HG03103 (cell line): ENCODE results near the gene FCN1.

Experiments used
- ATAC-seq: cut with Tn5 transposase; IDR thresholded peaks from one replicate; pipeline ENCODE4 v1.9.1; 2021; ENCODE audit warnings: low read depth; ENCODE audit not compliant: unreplicated experiment

Gene FCN1

DNA sequence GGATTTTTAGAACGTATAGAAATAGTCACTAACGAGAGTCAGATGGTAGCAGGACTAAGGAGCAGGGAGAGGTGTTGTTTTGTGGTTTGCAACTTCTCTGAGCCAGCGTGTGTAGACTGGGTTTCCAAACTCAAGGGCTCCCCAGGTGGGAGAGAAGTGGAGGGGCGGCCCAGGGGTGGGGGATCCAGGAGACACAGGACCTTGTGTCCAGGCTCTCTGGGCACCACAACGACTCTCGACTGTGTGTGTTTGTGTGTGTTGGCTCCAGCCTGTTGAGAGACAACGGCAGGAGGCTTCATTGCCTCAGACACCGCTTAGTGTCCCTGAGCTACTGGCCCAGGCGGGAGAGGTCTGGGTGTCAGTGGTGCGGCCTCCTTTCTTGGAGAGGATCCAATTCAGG, 934 bp upstream of the FCN1 start:
- ATAC-seq, result no peak

DNA sequence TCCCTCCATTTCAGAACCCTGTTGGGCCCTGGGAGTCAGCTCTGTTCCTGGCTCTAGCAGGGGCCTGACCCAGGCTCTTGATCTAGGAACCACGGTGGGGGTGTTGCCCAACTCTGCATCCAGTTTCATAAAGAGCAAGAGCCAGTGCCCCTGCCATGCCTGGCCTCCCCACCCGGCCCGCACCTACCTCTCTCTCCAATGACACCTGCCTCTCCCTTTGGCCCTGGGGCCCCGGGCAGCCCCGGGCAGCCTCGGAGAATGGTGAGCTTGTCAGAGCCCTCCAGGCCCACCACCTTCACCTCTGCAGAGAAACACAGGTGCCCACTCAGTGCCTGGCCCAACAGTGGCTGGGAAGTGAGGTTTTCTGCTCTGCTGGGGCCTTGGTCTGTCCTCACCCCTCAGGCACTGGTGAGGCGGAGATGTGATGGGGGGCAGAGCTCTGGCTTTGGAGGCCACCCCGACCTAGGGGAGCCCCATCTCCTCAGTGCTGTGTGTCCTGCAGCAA, 1.5 kb downstream of the FCN1 start:
- ATAC-seq, result no peak

DNA sequence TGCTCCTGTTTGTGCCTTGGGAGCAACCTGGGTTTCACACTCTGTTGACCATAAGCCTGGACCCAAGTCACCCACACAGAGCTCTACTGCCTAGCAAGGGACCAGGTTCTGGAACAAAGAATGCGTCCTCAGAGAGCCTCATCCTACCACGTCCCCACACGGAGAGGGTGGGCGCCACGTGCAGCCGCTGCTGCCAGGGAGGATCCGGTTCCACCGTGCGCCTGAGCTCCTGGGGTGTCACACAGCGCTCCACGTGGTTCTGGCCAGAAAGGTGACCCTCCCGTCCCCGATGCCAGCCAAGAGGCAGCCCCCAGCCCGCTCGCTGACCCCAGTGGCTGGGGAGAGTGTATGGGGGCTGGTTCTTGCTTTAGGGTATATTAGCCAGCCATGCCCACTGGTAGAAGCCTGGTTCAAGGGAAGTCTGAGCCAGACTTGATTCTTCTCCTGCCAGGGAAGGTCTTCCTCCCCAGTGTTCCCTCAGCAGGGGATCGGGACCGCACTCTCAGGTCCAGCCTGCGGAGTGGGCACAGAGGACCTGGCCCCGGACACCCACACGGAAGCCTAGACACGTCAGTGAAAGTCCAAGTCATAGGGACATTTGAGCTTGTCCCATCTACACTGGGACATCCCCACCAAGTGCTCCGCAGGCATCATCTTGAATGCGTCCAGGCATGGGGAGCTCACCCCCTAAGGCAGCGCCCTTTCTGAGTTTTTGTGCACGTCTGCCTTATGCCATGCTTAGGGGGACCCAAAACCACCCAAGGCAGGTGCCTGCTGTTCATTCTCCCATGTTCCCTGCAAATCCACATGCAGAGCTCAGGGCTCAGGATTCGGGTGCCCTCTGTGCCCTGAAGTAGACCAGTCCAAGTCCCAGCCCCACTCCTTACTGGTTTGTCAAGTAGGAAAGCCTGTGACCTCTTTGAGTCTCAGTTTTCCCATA, 2.4 kb downstream of the FCN1 start:
- ATAC-seq, result no peak

DNA sequence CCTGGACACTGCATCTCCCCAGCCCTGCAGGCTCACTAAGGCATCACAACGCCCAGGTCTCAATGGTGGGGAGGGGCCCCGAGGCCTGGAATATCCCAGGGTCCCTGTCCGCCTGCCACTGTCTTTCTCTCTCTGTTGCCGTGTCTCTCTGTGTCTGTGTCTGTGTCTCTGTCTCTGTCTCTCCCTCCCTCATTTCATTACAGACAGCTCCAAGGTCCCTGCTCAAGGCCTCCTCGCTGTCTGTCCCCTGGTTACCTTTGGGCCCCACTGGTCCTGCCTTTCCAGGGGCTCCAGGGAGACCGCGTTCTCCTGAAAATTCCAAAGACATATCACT, 3.2 kb downstream of the FCN1 start:
- no peak for ATAC-seq

DNA sequence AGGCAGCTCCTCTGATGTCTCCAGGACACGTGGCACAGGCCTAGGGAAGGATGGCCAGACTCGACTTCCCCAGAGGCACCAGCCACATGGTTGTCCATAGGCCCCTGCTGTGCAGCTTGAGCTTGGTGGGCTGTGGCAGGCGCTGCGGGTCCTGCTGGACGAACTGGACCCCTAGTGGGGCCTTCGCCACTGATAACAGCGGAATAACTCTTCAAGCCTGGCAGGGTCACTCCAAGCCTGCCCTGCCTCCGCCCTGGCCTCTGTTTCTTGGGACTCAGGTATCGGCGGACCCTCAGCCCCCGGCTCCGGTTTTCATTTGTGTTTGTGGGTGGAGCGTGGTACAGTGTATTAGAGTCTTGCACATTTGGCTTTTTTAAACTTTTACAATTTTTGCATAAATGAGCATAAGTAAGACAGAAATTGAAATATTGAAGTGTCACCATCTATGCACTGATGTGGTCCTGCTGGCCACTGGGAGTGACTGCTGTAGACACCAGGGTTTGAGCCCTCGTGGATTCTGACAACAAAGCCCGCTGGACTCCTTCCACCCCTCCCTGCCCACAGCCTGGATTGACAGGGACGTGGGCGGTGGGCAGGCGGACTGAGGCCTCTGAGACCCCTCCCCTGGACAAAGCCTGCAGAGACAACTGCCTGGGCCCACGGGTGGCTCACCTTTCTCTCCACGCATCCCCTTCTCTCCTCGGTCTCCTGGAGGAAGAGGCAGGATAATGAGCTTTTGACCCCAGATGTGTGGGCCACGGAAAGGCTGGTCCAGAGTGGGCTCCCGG, 3.8 kb downstream of the FCN1 start:
- ATAC-seq, result no peak

DNA sequence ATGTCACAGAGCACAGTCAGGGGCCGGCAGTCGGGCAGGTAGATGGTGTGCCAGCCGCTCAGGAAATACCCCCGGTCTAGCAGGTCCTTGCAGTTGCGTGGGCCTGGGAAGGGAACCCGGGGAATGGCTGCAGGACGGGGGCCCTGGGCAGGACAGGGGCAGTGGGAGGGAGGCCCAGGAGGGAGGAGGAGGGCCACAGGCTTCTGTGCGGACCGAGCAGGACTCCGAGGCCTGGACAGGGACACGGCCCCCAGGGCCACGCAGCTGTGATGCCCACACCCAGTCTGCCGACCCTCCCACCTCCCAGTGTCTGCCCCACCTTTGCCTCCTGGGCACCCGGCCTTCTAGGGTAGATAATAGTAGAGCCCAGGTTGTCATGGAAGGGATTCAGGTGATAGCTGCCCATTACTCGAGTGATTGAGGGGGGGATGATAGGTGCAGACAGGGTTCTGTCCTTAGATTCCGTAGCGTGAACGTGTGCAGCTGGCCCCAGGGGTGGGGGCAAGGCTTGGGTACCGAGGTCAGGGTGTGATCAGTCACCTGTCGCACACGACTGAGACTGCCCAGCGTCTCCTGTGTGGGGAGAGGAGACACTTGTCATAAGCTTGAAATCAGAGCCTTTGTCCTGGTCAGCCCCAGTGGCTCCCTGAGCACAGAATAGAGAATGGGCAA, 4.5 kb downstream of the FCN1 start:
- ATAC-seq, result no peak

DNA sequence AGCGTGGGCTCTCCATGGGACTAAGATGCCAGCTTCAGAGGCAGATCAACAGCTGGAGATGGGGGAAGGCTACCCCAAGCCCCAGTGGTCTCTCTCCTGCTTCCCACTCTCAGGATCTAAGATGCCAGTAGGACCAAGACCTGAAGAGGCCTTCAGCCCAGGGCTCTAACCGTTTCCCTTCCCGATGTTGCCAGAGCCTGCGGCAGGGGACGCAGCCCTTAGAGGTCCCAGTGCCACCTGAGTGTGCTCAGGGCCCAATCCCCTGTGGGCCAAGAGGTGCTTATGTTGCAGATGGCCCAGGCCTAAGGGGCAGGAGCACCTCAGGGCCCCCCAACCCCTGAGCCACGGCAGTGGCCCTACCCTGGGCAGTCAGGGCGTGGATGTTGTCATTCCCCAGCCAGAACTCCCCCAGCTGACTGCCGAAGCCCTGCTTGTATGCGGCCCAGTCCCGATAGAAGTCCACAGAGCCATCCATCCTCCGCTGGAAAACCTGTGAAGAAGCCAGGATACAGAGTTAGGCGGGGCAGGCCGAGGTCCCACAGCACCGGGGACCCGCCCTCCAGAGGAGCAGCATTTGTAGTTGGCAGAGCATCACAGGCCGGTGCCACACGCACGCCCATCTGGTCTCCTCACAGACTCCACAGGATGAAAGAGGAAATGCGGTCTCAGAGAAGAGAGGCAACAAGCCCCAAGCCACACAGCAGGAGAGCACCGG, 5.4 kb downstream of the FCN1 start:
- no peak for ATAC-seq

DNA sequence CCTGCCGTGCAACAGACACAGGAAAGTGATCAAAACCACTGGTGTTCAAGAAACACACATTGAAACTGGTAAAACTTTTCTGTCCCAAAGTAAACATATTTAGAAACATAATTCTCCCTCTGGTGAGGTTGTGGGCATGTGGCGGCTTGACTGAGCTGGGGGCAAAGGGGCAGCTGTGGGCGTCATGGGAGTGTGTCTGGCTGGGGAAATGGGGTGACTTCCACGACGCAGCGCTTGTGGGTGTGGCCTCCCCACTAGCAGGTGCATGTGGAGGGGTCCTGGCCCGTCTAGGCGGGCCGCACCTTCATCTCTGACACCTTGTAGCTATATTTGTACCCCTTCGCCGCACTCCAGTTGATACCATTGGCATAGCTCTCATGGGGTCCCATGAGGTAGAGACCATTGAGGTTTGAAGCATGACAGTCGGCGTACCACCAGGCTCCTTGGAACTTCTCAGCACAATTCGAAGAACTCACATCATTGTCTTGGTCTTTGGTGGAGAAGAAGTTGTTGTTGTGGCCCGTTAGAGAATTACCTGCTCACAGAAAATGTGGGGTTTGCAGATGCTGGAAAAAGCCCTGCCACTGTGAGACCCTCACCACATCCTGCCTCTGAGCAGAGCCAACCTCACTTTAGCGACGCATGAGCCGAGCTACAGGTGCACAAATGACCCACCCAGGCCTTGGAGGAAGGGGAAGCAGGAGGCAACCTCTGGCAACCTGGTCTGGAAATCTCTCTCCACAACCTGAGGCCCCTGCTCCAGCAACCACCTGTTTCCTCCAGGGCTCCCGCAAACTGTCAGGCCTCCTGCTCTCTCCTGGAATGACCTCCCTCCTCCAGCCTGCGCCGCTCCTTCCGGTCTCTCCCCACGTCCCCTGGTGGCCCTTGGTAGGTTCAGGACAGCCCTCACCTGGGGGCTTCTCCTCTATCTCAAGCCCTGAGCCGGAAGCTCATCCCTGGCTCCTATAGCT, 7.9 kb downstream of the FCN1 start:
- ATAC-seq, result no peak

DNA sequence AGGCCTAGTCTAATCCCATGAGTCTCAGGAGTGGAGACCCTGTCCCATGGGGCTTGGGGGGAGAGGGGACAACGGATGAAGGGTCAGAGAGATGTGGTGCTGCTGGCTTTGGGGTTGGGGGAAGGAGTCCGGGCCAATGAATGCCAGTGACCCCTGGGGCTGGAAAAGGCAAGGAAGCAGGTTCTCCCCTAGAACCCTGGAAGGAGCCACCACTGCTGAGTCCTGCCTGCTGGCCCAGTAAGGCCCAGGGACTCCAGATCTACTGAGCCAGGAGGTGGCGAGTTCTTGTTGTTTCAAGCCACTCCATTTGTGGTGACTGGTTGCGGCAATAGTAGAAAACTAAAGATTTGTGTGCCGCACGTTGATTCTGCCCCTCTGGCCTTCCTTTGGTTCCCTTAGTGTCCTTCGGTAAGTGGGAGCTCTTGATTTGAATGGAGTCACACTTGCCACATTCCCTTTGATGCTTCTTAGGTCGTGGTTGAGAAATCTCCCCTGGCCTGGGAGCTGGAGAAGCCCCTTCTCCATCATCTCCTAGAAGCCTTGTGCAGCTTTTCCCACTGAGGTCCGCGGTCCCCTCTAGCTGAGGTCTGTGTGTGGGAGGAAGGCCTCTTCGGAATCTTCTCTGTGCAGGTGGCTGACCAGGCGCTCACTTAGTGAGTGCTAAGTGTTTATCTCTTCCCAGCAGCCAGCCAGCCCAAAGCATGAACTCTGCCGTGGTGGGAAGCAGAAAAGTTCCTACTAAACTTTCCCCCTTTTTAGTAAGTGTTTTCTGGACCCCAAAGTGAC, 9.0 kb downstream of the FCN1 start:
- no peak for ATAC-seq

DNA sequence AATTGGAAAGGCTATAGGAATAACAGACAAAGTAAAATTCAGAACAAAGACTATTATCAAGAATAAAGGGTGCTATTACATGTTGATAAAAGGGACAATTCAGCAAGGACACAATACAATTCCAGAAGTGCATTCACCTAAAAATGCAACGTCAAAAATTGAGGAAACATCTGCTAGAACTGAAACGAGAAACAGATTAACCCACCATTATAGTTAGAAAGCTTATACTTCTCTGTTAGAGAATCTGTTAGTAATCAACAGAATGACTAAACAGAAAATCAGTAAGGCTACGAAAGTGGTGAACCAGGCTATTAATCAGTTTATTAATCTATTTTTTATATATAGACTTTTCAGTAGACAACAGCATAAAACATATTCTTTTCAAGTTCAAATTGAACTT, 14.8 kb downstream of the FCN1 start:
- ATAC-seq, result no peak

DNA sequence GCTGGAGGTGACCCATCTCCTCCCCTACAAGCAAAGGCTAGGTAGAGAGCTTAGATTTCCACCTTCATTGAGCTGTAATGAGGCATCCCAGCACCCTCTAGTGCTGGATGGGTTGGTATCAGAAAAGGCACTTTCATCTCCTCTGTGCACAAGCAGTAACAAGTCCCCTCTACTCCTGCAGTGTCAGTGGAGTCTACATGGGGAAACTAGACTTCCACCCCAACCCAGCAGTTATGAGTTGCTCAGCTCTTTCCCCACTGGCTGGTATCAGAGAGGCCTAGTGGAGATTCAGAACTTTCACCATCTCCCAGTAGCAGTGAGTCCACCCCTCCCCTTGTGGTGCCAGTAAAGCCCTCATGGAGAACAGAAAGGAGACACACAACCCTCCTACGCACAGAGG, 17.9 kb downstream of the FCN1 start:
- no peak for ATAC-seq

DNA sequence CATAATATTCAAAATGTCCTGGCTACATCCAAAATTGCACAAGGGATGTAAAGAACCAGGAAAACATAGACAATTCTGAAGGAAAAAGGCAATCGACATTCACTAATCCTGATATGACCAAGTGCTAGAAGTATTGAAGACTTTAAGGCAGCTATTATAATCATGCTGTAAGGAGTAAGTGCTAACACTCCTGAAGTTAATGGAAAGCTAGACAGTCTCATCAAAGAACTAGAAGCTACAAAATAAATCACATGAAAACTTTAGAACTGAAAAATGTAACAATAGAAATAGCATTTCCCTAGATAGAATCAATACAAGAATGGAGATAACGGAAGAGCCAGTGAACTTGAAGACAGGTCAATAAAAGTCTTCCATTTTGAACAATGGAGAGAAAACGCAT, 18.5 kb downstream of the FCN1 start:
- no peak for ATAC-seq

DNA sequence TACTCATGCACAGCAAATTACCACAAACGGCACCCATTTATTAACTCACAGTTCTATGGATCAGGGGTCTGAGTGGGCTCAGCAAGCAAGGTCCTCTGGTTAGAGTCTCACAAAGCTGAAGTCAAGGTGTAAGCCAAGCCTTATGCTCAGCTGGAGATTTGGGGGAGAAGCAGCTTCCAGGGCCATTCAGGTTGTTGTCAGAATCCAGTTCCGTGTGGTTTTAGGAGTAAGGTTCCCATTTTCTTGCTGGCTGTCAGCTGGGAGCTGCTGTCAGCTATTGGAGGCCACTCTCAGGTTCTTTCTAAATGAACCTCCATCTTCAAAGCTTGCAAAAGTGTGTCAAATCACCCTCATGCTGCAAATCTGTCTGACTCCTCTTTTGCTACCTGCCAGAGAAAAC, 19.4 kb downstream of the FCN1 start:
- ATAC-seq, result no peak

DNA sequence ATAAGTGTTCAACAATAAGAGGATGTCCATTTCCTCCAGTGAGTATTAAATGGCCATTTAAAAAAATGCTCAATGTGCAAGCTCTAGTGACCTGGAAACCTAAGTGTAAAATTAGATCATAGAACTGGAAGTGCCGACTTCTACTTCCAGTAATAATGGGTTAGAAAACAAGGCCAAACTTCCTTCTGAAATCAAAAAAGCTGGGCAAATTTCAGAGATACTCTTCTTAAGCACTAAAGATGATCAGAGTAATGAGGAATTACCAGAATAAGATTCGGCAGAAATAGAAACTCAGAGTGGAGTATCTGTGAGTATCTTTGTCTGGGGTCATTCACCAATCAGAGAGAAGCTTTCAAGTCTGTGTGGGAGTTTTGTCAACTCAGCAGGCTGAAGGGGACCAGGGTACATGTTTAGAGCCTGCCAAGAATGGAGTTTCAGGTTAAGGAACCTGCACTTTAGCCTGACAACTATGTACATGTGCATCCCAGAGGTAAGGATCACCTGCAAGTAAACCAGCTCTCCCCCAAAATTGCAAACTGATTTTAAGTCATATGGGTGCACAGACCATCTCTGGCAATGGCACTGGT, 20.0 kb downstream of the FCN1 start:
- ATAC-seq, result no peak

DNA sequence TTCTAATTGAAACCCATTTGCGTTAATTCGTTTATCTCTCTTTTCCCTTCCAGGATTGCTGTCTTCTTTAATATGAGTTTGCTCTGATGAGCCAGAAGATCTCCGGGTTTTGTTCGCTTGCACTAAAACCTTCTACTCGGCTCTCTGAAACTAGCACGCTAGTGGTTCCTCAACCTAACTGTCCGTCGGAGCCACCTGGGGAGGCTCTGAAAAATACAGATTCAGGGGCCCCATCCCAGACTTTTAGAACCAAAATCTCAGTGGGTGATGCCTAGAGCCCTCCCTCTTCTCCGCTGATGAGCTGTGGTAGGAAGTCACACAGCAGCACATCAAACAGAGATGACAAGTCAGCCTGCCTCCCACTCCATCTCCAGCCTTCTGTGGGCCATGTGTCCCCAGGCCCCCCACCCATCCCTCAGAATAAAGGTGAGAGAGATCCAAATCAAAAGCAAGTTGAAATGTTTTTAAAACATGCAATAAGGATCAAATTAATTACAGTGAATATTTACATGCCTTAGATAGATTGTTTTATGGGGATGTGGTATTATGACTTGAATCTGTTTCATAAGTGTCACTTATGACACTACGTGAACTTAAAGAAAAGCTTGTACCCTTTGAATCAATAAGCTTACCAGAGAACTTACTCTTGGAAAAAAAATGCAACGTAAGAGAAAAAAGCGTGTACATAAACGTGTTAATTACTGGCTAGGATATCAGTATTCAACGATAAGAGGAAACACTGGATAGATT, 20.7 kb downstream of the FCN1 start:
- no peak for ATAC-seq

DNA sequence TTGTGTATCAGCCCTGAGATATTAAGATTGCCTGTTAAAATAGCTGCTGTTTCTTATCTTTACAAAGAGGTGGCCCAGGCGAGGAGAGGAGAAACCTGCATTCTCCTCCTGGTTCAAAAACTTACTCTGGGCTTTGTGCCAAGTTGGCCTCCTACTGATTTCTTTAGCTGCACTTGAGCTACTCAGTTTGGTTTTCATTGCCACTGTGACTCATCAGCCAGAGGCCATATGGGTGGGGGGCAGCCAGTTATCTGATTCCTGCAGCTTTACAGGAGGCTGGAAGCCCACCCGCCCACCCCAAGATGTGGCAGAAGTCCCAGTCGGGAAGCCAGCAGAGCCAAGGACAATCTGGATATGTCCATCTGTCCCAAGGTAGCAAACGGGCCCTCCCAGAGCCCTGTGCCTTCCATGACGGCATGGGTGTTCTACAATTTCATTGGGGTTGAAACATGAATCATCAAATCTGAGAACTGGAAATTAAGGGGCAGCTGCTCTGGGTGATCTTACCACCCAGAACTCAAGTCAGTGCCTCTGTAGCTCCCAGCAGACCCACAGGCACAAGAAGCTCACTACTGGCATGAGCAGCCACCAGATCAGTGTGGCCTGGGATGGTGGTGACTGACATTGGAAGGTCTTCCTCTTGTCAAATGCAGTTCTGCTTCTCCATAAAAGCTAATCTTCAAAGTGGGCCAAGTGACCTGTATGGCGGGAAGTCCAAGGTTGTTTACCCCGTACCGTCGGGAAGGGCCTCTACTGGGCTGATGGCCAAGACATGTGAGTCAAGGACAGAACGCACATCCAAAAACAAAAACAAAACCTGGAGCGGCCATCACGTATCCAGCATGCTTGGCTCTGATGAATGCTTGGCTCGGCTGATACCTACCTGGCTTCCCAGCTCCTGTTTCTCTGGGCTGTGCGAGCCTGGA, 21.5 kb downstream of the FCN1 start:
- no peak for ATAC-seq

DNA sequence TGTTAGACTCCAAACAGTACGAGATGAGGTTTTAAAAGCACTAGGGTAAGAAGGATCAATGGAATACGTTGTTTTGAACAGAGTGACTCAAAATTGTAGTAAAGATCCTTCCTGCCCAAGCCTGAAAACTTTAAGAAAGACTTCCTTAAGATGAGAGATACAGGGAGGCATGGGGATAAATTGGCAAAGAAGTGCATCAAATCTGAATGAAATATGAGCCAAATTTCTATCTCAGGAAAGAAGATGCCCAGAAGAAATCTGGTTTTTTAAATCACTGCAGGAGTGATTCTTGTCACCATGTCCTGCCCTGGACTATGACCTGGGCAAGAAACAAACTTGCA, 22.2 kb downstream of the FCN1 start:
- ATAC-seq, result no peak
